Renal pelvis (tissue), 3 donors: ENCODE measurements around the gene ERGIC1. TPM values are rescaled to one million over a fixed set of nuclear protein-coding genes. Genes with fewer than 3 reads are reported as not detected.

Experiments
- polyA plus RNA-seq, 3 donors: library from polyadenylated mRNA; unstranded; fragments of 120-200 nt; gene quantifications; one replicate each; pipeline ENCODE4 v1.2.1, GENCODE V29; 2013; ENCODE audit not compliant: insufficient read length in 3 of 3

ERGIC1 gene
- polyA plus RNA-seq, 3 donors, result 109 to 119 (median 118) TPM

Other genes starting within 250 kb of the ERGIC1 start
- gene NEURL1B, start 193.0 kb upstream of the ERGIC1 start, polyA plus RNA-seq, result 10 to 100 TPM; 12.7 to 16.6 (median 15.9) TPM
- 10 to 100 TPM; 34.8 to 41.2 (median 39.5) TPM for gene DUSP1, start 63.1 kb upstream of the ERGIC1 start, polyA plus RNA-seq
- gene RPL26L1, start 125.2 kb downstream of the ERGIC1 start, polyA plus RNA-seq, result 10 to 100 TPM; 51.4 to 66.2 (median 61.0) TPM
- 100 to 1,000 TPM; 183 to 222 (median 214) TPM for gene ATP6V0E1, start 149.5 kb downstream of the ERGIC1 start, polyA plus RNA-seq
- gene CREBRF, start 222.1 kb downstream of the ERGIC1 start, polyA plus RNA-seq, result 10 to 100 TPM; 17.6 to 25.4 (median 19.7) TPM